ENCODE data around the gene AKAP8L.

Gene AKAP8L

DNA sequence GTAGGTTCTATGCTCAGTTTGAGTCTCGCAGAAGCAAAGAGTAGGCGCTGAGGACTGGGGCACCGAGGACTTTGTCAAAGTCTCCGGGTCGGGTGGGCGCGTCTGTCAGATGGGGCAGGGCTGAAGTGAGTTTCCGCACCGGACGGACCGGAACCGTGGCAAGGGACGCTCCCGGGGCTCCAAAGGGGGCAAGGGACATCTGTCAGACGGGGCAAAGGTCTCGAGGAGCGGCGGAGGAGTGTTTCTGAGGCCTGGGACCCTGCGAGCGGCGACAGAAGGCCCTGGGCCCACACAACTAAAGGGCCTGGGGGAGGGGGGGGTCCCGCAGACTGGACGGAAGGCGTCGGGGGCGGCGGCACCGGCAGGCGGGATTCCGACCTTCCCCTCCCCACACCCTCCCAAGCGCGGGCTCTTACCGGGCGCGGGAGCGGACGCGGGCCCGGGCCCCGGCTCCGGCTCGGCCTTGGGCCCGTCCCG lies 13.3 kb upstream of the AKAP8L start:
- Mint-ChIP-seq H3K27me3 (ENCODE audit: low read depth) (no peaks in the 10 kb centered on the region), H3K36me3 (ENCODE audit: low read depth) (peaks cover 13% of the 10 kb centered on the region), H3K4me3 (peak overlapping the region; percentile 98 to 99 (median 99)), H3K27ac (peak overlapping the region; percentile 98 to 99 (median 98)), H3K9me3 (no peaks in the 10 kb centered on the region), H3K4me1 (peaks cover 24% of the 10 kb centered on the region)
- TF ChIP-seq, protein P1, sequence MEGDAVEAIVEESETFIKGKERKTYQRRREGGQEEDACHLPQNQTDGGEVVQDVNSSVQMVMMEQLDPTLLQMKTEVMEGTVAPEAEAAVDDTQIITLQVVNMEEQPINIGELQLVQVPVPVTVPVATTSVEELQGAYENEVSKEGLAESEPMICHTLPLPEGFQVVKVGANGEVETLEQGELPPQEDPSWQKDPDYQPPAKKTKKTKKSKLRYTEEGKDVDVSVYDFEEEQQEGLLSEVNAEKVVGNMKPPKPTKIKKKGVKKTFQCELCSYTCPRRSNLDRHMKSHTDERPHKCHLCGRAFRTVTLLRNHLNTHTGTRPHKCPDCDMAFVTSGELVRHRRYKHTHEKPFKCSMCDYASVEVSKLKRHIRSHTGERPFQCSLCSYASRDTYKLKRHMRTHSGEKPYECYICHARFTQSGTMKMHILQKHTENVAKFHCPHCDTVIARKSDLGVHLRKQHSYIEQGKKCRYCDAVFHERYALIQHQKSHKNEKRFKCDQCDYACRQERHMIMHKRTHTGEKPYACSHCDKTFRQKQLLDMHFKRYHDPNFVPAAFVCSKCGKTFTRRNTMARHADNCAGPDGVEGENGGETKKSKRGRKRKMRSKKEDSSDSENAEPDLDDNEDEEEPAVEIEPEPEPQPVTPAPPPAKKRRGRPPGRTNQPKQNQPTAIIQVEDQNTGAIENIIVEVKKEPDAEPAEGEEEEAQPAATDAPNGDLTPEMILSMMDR (IDR thresholded peaks at IDR 0.05; ENCODE audit: unreplicated experiment in 3 of 3) = no peak

DNA sequence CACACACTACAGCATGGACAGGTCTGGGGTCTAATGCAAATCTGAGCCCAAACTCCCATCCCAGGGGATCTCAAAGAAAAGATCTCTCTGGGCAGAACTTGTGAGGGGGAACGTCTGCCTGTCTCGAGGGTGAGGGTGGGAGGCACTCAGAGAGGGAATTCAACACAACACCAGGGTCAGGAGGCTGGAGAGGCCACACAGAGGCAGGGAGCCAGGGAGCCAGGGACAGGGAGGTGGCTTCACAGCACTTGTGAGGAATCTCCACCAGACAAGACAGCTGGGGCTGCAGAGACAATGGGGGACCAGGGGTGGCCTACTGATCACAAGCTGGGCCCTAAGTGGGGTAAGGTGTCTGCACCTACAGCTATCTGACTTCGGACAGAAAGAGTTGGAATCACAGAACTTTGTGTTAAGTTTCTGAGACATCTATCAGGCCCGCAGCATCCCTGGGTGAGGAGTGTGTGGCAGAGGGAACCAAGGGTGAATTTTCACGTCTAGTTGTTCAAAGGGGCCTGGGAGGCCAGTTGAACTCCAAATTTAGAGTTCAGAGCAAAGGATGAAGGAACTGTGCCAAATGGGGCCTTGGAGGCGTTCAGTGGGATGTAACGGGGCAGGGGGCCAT lies 12.7 kb upstream of the AKAP8L start:
- Mint-ChIP-seq H3K9me3 (no peaks in the 10 kb centered on the region), H3K27me3 (ENCODE audit: low read depth) (no peaks in the 10 kb centered on the region), H3K4me1 (peaks cover 25% of the 10 kb centered on the region), H3K4me3 (peak overlapping the region; percentile 98 to 99 (median 99)), H3K27ac (peak overlapping the region; percentile 98 to 99 (median 98)), H3K36me3 (ENCODE audit: low read depth) (peaks cover 18% of the 10 kb centered on the region)
- TF ChIP-seq, protein P1 (IDR thresholded peaks at IDR 0.05; ENCODE audit: unreplicated experiment in 3 of 3) = no peak

DNA sequence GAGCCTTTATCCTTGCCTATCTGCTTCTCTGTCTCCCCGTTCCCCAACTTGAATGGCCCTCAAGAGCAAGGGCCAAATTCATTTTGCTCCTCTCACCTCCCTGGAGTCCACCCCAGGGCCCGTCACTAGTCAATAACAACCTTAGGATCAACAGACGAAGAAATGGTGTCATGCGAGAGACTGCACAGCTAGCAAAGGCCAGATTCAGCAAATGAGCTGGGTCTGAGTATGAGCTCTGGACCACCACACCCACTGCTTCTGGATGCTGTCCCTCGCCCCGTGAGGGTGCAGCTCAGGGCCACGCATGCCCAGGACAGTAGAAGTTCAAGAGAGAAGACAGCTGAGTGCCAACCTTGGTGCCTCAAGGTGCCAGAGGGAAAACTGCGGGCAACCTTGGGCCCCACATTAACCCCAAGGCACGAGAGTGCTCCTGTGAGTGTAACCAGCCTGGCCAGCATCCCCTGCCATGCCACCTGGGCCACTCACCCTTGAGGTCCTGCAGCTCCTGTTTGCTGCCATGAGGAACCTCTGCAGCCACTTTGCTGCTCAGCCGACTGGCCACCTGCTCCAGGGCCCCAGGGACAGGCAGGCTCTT lies 11.8 kb upstream of the AKAP8L start:
- H3K4me1 Mint-ChIP-seq = peaks cover 32% of the 10 kb centered on the region
- no peaks in the 10 kb centered on the region for H3K27me3 Mint-ChIP-seq (ENCODE audit: low read depth)
- H3K9me3 Mint-ChIP-seq = no peaks in the 10 kb centered on the region
- TF ChIP-seq, protein P1 (IDR thresholded peaks at IDR 0.05; ENCODE audit: unreplicated experiment in 3 of 3) = no peak
- peak overlapping the region; percentile 98 to 99 (median 99) for H3K4me3 Mint-ChIP-seq
- H3K36me3 Mint-ChIP-seq (ENCODE audit: low read depth) = peaks cover 27% of the 10 kb centered on the region
- peak overlapping the region; percentile 28 to 61 (median 40) for H3K27ac Mint-ChIP-seq

DNA sequence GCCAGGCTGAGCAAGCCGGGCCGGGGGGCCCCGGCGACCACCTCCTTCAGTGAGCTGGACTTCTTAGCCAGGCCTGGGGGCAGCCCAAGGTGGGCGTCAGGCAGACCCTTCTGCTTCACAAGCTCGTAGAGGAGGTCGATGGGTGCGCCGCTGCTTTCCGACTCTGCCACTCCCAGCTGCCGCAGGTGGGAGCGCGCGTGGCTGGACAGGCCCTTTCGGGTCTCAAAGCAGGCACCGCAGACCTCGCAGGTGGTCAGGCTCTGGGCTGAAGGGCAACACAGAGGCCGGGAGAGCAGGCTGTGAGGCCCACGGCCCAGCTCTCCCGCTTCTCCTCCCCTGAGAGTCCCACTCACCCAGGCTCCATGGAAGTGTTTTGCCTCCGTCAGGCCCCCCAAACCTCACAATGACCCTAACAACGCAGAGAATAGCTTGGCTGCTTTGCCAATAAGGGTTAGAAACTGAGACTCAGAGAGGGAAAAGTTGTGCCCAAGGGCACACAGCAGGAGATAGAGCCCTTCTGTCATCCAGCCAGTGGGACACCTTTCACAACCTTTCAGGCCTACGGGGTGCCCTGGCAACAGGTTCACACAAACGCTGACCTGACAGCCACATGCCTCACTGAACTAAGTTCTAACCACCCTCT lies 11.2 kb upstream of the AKAP8L start:
- H3K9me3 Mint-ChIP-seq = no peaks in the 10 kb centered on the region
- peak overlapping the region; percentile 98 to 99 (median 99) for H3K4me3 Mint-ChIP-seq
- H3K27me3 Mint-ChIP-seq (ENCODE audit: low read depth) = no peaks in the 10 kb centered on the region
- peaks cover 30% of the 10 kb centered on the region for H3K36me3 Mint-ChIP-seq (ENCODE audit: low read depth)
- TF ChIP-seq, protein P1 (IDR thresholded peaks at IDR 0.05; ENCODE audit: unreplicated experiment in 3 of 3) = no peak
- H3K27ac Mint-ChIP-seq = peak overlapping the region; percentile 28 to 61 (median 40)
- H3K4me1 Mint-ChIP-seq = peaks cover 32% of the 10 kb centered on the region

DNA sequence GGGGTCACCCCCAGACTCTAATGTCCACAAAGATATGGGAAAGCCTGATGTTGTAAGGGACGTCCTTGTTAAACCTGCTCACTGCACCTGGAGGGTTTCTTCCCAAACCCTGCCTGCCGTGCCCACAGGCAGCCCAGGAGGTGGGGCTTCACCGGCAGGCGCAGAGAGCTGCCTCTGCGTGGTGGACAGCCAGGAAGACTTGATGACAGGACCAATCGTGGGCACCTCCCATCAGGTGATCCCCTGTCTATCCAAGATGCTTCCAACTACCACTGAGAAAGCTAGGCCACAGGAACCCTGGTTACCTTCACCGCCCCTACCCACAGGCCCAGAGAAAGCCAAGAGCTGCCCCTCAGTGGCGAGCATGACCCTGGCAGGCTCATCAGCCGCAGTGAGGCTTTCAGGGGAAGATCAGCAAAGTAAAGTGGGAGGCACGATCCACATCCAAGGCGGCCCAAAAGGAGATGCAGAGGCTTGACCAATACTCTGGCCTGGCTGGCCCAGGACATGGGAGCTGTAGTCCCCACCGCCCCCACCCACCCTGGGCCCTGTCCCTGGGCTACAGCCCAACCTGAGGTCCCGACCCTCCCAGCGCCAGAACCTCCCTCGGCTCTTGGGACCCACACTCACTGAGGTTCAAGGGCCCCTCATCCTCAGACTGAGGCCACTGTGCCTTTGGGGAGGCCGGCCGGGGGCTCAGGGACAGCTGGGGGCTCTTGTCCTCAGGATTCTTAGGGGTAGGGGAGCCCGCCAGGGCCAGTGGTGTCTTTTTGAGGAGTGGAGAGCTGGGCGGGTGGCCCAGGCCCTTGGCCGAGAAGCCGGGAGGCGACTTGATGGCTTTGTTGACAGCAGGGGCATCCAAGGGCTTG lies 10.4 kb upstream of the AKAP8L start:
- H3K4me3 Mint-ChIP-seq = peak overlapping the region; percentile 13 to 76 (median 53)
- H3K27ac Mint-ChIP-seq = no peak overlapping the region
- no peaks in the 10 kb centered on the region for H3K27me3 Mint-ChIP-seq (ENCODE audit: low read depth)
- H3K9me3 Mint-ChIP-seq = no peaks in the 10 kb centered on the region
- peaks cover 32% of the 10 kb centered on the region for H3K36me3 Mint-ChIP-seq (ENCODE audit: low read depth)
- H3K4me1 Mint-ChIP-seq = peaks cover 32% of the 10 kb centered on the region
- TF ChIP-seq, protein P1 (IDR thresholded peaks at IDR 0.05; ENCODE audit: unreplicated experiment in 3 of 3) = no peak
